Astrocyte (in vitro differentiated cells and primary cell): Measurements from ENCODE around the gene MBP.

ENCODE experiments used
- CTCF ChIP-seq: IDR thresholded peaks from 2 replicates; pipeline ENCODE4 v1.5.1; 2011; ENCODE audit warnings: low read depth, mild to moderate bottlenecking, inconsistent platforms, low read length, moderate library complexity; ENCODE audit not compliant: insufficient read depth
- EZH2 ChIP-seq: IDR thresholded peaks from 2 replicates; pipeline ENCODE4 v1.6.1; 2012; ENCODE audit warnings: mild to moderate bottlenecking, low read length, inconsistent platforms; ENCODE audit not compliant: insufficient read depth

- TF ChIP-seq CTCF (no peak), EZH2 (no peak)
Observed at GRCh38 chr18:76977108-76977621, 155.4 kb downstream of the MBP start.
